Right lobe of liver (tissue), 4 donors: ENCODE data around the gene NLRP9.

ENCODE experiments used
- POLR2A ChIP-seq: fragments of 450-650 bp; IDR thresholded peaks from one replicate; pipeline ENCODE4 v1.6.1; 2017; ENCODE audit warnings: antibody characterized with exemption, mild to moderate bottlenecking
- TF ChIP-seq, protein P1 (sequence below), 4 donors: fragments of 200-600 bp in 3 of 4; fragments of 450-650 bp in 1 of 4; IDR thresholded peaks; one replicate each; pipeline versions ENCODE4 v1.5.1 to v1.8.0; 2016 to 2022; ENCODE audit warnings: antibody characterized with exemption in 4 of 4, mild to moderate bottlenecking in 2 of 4
- donor health status: DM: no; HTN: no; CAD: no.
- donor health status: DM: no; HTN: no; CAD: no.
- donor health status: DM: no; HTN: yes; CAD: no.

DNA sequence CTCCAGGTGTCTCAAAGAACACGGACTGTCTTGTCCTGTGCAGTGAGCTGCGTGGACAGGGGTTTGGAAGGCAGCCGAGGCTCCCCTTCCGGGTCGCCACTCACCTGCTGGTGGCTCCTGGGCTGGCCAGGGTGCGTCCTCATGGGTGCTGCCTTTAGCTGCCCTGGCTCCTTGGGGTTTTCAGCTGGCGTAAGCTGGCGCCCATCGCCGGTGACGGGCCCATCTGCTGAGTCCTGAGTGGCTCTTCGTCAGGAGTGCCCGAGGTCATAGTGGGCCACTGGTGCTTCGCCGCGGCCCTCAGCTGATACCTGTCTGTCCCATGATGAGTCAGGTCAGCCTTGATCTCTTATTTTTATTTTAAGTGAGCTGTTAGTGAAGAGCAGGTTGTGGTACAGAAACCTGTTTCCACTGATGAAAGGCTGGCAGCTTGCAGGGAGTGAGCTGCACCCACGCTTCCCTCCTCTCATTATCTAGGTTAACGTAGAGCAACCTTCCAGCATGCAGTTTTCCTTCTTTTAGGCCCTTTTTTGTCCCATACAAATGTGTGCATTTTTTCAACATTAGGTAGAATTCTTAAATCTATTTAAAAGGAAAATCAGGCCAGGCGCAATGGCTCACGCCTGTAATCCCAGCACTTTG, 44.7 kb downstream of the NLRP9 start:
- TF ChIP-seq, protein P1, sequence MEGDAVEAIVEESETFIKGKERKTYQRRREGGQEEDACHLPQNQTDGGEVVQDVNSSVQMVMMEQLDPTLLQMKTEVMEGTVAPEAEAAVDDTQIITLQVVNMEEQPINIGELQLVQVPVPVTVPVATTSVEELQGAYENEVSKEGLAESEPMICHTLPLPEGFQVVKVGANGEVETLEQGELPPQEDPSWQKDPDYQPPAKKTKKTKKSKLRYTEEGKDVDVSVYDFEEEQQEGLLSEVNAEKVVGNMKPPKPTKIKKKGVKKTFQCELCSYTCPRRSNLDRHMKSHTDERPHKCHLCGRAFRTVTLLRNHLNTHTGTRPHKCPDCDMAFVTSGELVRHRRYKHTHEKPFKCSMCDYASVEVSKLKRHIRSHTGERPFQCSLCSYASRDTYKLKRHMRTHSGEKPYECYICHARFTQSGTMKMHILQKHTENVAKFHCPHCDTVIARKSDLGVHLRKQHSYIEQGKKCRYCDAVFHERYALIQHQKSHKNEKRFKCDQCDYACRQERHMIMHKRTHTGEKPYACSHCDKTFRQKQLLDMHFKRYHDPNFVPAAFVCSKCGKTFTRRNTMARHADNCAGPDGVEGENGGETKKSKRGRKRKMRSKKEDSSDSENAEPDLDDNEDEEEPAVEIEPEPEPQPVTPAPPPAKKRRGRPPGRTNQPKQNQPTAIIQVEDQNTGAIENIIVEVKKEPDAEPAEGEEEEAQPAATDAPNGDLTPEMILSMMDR (IDR thresholded peaks at IDR 0.05), result no peak
- TF ChIP-seq POLR2A, result no peak
